CD4-positive, alpha-beta T cell treated with Interferon alpha-2 for 1 hour (primary cell): Measurements from ENCODE around the gene POLR1H.

Experiments used
- DNase-seq, 2 donors: peaks; one replicate each; pipeline ENCODE4 v3.0.0-alpha.2; 2020 to 2022

The POLR1H gene

DNA sequence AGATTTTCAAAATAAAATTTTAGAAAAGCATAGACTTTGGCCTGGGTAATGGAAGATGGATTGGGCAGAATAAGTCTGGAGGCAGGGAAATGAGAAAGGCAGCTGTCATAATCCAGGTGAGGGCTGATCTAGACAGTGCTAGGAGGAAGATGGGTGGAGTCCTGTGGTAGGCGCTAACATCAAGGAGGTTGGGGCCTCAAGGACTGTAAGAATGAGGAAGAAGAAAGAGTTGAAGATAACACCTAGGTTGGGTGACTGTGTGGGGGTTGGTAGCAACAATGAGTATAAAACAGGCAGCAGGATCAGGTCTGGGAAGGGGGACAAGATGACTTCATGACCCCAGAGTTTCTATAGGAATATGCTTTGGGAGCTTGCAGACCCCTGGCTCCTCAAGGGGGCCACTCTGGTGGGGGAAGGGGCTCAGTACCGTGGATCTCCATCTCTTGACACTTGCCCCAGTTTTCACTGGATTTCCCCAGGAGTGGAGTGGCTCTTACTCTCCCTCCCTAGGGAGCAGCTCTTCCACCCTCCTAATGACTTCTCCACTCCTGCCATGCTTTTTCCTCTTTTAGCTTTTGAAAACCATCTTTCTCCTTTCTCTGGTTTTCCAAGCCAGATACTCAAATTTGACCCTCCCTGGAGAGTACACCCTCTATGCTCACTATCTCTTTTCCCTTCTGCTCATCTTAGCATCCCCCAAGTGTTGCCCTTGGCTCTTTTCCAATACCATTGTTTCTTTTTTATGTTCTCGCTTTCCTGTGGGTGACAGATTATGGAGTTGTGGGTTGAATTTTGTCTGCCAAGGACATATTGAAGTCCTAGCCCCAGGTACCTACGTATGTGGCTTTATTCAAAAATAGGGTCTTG lies 37.1 kb downstream of the POLR1H start:
- DNase-seq, result peak in 1 of 2 donors; percentile 17

DNA sequence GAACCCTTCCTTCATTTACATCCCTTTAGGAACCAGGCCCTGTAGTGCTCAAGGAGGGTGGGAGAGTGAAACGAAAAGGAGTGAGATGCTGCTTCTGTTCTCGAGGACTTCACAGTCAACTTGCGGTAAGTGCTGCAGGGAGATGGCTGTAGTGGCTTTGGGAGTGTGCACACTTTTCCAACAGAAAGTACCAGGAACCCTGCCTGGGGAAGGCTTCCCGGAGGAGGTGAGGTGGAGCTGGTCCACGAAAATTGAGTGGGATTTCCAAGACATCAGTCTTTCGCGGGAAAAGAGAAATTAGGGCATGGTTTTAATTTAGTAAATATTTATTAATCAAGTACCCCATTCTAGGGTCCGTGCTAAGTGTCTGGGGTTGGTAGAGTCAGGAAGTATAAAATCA lies 39.1 kb downstream of the POLR1H start:
- DNase-seq, result no peak

DNA sequence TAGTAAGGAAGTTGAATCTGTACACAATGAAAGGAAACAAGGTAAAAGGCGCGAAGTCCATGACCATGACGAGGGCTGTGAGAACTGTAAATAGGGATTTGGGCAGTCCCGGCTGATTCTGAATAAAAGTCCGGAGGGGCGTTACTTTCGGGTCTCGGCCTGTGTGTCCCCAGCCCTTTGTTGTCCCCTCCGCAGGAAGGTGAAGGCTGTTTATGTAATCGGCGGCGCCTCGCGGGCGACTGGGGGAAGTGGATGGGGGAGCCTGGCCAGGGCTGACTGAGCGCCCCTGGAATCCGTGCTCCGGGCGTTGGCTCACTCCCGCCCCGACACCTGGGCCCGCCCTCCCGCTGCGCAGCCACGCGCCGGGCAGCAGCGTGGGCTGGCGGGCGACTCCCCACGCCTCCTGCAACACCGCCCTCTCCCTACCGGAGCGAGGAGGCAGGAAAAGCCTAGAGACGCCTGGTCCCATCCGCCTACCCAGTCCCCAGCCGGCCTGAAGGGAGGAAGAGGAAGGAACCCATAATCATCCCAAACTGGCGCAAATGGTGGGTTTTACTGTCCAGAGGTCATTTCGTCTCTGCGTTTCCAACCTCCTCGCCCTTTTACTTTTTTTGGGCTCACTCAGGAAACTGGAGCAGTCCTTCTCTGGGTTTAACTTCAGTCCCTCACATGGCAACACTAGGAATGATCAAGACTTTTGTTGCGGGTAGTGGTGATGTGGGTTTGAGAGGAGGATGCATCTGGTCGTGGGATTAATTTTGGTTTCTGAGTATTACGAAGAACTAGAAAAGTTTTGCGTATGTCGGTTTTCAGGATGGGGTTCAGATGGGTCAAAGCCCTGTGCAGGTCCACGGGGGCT lies 39.7 kb downstream of the POLR1H start:
- DNase-seq, result peak in 1 of 2 donors; percentile 28

DNA sequence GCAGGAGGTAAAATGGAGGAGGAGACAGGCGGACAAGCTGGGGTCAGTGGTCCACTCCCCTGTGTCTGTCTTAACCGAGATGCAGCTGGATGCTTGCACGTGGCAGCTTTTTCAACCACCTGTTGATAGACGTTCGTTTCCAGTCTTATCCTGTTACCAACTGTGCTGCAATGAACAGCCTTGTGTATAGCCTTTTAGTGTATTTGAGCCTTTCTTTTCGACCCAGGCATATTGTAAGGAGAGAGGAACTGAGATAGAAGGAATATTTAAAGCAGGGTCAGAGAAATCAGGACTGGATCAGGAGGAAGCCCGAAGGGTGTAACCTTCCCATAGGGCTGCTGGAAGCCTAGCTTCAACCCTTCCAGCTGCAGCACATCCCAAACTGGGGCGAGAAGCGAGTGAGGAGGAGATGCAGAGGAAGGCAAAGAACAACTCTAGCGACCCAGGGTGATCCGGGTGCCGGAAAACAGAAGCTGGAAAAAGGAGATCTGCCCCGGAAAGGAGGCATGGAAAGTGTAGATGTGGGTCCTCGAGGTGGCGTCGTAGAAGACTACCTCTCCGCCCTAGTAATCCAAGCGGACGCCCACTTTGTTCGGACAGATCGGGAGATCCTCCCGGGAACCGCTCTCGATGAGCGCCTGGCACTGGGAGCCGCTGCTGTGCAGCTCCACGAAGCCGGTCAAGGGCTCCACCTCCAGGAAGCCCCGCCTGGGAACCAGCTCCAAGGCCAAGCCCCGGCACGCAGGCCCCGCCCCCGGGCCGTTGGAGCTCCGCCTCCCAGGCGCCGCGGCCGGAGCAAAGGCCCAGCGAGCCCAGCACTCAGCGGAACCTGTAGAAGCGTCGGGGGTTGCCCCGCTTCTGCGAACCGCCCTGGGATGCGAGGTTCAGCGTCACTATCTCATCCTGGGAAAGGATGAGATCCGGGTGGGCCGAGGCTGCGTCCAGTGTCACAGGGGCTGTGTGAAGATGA lies 40.7 kb downstream of the POLR1H start:
- DNase-seq, result peak; percentile 67 to 76

DNA sequence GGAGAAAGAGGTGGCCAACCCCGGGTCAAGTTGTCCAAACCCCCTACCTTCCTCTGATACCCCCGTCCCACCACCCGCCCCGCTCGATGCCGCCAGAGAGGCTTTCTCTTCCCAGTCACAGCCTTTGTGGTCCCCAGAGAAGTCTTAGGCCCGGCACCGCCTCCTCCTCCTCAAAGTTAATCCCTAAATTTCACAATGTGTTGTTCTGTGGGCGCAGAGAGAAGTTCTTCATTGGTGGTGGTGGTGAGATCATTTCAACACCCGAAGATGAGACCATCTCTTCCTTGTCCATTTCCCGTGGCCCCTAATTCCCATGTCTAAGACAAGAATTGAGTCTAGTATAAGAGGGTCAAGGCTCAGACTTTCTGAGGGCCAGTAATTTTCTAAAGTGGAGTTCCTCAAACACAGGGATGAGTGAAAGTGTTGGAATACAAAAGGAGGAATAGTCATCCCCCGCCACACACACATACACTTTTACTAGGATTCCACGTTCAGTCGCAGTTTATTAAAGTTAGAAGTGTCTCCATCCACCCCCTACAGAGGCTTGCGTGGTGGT lies 41.4 kb downstream of the POLR1H start:
- no peak for DNase-seq

DNA sequence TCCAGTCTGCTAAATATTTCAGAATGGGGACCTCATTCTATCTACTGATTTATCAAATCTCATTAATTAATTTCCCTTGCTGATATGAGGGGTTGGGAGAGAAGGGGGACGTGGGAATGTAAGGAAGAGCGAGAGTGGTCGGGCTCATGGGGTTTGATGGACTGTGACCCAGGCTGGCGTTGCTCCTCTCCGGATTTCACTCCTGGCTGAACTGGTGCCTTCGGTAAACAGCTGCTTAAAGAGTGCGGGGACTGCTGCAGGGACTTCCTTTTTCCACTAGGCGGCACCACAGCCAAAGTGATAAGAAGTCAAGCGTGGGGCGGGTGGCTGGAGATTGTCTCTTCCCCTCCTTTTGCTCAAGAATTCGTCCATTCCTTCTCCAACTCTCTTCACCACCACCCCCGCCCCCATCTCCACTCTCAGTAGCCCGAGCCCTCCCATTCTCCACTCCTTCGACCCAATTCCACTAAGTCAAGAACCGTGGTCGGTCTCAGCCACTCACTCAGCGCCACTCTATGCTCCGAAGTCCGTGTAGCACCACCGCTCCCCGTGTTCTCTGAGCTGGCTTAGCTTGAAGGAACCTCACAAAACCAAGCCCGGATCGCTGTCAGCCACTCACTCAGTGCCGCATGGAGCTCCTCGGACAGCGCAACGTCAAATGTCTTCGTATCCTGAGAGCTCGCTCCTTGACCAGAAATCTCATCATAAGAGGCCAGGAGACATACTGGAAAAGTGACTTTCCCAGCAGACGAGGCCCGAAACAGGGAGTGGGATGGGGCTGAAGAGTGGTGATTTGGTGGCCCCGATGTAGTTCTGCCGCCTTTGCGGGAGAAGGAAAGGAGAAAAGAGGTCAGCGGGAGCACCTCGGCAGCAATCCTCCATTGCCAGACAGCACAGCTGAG lies 42.2 kb downstream of the POLR1H start:
- DNase-seq, result peak; percentile 84 to 89

DNA sequence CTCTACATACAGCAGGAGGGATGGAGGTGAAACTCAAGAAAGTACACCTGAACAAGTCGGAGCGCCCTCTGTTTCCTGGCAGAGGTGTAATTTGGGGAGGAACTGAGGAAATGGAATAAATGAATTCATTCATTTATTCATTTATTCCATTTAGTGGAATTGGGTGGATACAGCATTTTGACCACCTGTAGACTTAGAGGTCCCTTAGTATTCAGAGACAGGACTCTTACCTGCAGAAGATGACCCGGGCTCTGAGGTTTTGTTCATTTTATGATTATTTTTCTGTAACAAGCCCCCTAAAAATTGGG lies 42.8 kb downstream of the POLR1H start:
- no peak for DNase-seq

DNA sequence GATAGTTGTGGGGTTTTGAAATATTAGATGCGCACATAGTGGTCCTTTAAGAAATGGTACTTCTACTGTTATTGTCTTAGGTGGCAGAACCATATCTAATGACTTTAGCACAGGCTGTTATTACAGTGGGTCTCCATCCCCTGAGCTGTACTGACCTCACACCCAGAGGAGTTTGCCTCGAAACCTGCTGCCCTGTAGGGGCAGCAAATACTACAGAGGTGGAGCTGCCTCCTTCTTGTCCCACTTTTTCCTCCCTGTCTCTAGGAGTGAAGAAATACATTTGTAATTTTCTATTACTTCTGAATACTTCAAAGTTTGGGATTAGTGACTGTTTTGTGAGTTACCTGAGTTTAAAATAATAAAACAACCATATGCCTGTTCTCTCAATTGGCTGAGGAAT lies 43.6 kb downstream of the POLR1H start:
- no peak for DNase-seq

DNA sequence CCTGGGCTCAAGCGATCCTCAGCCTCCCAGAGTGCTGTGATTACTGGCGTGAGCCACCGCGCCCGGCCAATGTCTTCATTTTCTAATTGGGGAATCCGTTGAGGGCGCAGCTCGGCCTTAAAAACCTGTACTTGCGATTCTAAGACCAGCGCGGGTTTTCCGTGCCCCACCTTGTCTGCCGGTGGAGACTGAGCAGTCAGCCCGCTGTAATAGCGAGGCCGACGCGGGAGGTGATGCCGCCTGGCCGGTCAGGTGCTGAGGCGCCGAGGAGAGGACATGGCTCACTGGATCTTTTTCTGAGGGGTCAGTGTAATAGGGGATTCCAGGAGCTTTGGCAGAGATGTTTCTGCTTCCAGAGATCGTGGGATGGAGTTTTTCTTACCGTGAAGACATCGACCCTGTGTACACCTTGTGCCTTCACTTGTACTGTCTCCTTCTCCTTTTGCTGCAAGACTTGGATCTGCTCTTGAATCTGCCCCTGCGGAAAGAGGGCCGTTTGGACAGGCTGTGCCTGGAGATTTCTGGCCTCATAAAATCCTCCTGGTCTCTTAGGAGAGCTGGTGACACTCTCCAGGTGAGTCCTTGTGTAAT lies 50.3 kb downstream of the POLR1H start:
- DNase-seq, result no peak

DNA sequence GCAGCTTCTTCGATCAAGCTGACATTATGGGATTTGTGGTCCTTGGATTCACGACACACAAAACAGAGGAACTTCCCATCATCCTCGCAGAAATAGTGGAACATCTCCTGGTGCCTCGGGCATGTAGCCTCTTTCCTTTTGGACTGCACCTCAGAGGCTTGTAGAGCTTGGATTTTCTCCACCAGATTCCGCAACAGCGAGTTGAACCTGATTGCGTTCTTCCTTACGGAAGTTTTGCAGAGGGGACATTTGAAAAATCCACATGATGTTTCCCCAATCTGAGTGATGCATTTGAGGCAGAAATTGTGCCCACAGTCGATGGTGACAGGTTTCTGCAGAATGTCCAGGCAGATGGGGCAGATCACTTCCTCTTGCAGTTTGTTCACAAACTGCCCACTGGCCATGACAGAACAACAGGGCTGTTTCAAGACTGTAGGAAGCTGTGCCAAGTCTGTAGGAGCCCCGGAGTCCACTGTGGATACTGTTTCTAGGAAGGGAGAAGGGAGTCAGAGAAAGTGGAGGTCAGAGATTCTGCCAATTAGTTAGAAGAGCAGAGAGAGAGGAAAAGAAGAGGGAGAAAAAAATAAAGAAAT lies 51.4 kb downstream of the POLR1H start:
- no peak for DNase-seq

DNA sequence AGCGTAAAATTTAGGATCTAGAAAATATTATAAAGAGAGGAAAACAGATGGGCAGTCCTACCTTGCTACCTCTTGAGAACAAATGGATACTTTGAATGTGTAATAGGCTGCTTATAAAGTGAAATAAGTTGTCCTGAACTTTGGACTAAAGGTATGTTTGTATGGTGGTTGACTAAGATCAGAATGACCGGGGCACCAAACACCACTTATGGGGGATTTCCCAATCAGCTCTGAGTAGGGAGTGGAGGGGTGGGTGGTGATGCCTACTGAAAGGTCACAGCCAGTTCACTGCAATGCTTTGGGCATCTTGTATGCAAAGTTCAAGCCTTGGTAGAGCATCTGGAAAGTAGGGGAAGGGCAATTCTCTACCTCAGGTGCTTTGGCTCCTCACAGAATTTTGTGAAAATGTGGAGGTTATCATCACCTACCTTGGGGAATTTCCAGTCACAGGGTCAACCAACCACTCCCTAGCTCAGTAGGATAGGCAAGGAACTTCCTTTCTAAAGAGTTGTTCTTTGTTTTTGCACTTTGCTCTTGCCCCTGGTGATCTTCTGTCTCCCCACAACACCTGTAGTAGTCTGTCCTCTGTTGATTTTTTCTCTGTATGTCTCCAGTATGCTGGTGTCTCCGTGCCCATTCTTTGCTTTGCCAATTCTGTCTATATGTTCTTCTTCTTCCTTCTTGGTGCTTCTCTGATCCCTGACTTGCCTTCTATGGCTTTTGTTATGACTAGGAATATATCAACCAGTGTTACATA lies 52.1 kb downstream of the POLR1H start, which contains the start of gene TRIM31:
TSS of gene TRIM31 (minus strand) at position 88 of the 757 bp plus-strand sequence. CDS start 285 bp downstream, outside the sequence.
- DNase-seq, result no peak

DNA sequence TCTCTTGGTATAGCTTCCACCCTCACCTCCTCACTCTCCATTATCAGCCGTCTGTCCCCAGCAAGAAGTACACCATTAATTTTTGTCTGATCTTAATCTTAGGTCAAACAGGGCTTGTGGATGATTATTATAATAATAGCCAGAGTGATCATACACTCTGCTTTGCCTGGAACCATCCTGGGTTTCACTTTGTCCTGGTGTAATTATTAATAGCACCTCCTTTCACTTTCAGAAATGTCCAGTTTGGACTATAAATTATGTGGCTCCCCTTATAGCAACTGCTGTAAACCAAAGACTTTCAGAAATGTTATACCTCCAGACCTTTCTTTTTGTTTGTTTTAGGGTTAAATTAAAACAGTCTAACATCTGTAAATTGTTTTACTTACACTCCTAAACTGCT lies 52.8 kb downstream of the POLR1H start:
- no peak for DNase-seq
